Astrocyte (in vitro differentiated cells and primary cell): Measurements from ENCODE around the gene TMEM14B. TPM values are rescaled to one million over a fixed set of nuclear protein-coding genes. Genes with fewer than 3 reads are reported as not detected.
"Not testable (repeated sequence)": the region's sequence is repeated elsewhere in the genome, so short reads cannot be mapped to it uniquely, and the experiment has no call there.

Experiments used
- DNase-seq: peaks from one replicate; pipeline ENCODE4 v3.0.0-alpha.2; 2010; ENCODE audit warnings: low read depth
- FAIRE-seq: peaks from 2 replicates; lab custom pipeline; 2011; peaks lifted over from hg19 to GRCh38; lab: Jason Lieb, UNC
- H2AFZ ChIP-seq: 2 replicates; pipeline ENCODE4 v1.6.0; 2012; ENCODE audit warnings: low read depth, low read length, inconsistent platforms
- H3K27ac ChIP-seq: 2 replicates; pipeline ENCODE4 v1.5.1; 2011; ENCODE audit warnings: low read depth, low read length, inconsistent platforms
- H3K27me3 ChIP-seq: 2 replicates; pipeline ENCODE4 v1.6.0; 2011; ENCODE audit warnings: low read length, inconsistent platforms; ENCODE audit not compliant: insufficient read depth
- H3K36me3 ChIP-seq: 2 replicates; pipeline ENCODE4 v1.5.1; 2011; ENCODE audit warnings: low read length, inconsistent platforms; ENCODE audit not compliant: insufficient read depth
- H3K4me1 ChIP-seq: 2 replicates; pipeline ENCODE4 v1.5.1; 2011; ENCODE audit warnings: low read length, inconsistent platforms; ENCODE audit not compliant: insufficient read depth
- H3K4me2 ChIP-seq: 2 replicates; pipeline ENCODE4 v1.6.0; 2012; ENCODE audit warnings: low read length, inconsistent platforms
- H3K4me3 ChIP-seq: 2 replicates; pipeline ENCODE4 v1.5.1; 2011; ENCODE audit warnings: low read depth, mild to moderate bottlenecking, low read length, inconsistent platforms; ENCODE audit not compliant: insufficient read depth
- H3K79me2 ChIP-seq: 2 replicates; pipeline ENCODE4 v1.6.0; 2012; ENCODE audit warnings: mild to moderate bottlenecking, low read length, inconsistent platforms; ENCODE audit not compliant: insufficient read depth
- H3K9ac ChIP-seq: 2 replicates; pipeline ENCODE4 v1.6.0; 2012; ENCODE audit warnings: mild to moderate bottlenecking, low read length, inconsistent platforms
- H3K9me3 ChIP-seq: 2 replicates; pipeline ENCODE4 v1.5.1; 2012; ENCODE audit warnings: low read depth, mild to moderate bottlenecking, low read length, inconsistent platforms; ENCODE audit not compliant: insufficient read depth
- H4K20me1 ChIP-seq: 2 replicates; pipeline ENCODE4 v1.6.0; 2012; ENCODE audit warnings: low read length, inconsistent platforms; ENCODE audit not compliant: insufficient read depth
- H3K27ac Mint-ChIP-seq: one replicate; pipeline ENCODE4 v1.8.0; 2021; ENCODE audit warnings: mild to moderate bottlenecking, mixed read lengths; ENCODE audit not compliant: unreplicated experiment
- H3K27me3 Mint-ChIP-seq: one replicate; pipeline ENCODE4 v1.8.0; 2021; ENCODE audit warnings: low read depth, mixed read lengths; ENCODE audit not compliant: unreplicated experiment
- H3K36me3 Mint-ChIP-seq: one replicate; pipeline ENCODE4 v1.8.0; 2021; ENCODE audit warnings: low read depth, mixed read lengths; ENCODE audit not compliant: unreplicated experiment
- H3K4me1 Mint-ChIP-seq: one replicate; pipeline ENCODE4 v1.8.0; 2021; ENCODE audit warnings: low read depth, mixed read lengths; ENCODE audit not compliant: unreplicated experiment
- H3K4me3 Mint-ChIP-seq: one replicate; pipeline ENCODE4 v1.8.0; 2021; ENCODE audit warnings: mild to moderate bottlenecking, moderate library complexity, mixed read lengths; ENCODE audit not compliant: unreplicated experiment
- H3K9me3 Mint-ChIP-seq: one replicate; pipeline ENCODE4 v1.8.0; 2021; ENCODE audit warnings: mild to moderate bottlenecking, mixed read lengths; ENCODE audit not compliant: unreplicated experiment
- CTCF ChIP-seq: IDR thresholded peaks from 2 replicates; pipeline ENCODE4 v1.5.1; 2011; ENCODE audit warnings: low read depth, mild to moderate bottlenecking, inconsistent platforms, low read length, moderate library complexity; ENCODE audit not compliant: insufficient read depth
- EZH2 ChIP-seq: IDR thresholded peaks from 2 replicates; pipeline ENCODE4 v1.6.1; 2012; ENCODE audit warnings: mild to moderate bottlenecking, low read length, inconsistent platforms; ENCODE audit not compliant: insufficient read depth
- total RNA-seq: library from RNA; stranded (reverse); gene quantifications from 2 replicates; pipeline ENCODE4 v1.2.1, GENCODE V29; 2021

The TMEM14B gene
- total RNA-seq, 1 donor from 2014 or later, result 52.8 TPM

DNA sequence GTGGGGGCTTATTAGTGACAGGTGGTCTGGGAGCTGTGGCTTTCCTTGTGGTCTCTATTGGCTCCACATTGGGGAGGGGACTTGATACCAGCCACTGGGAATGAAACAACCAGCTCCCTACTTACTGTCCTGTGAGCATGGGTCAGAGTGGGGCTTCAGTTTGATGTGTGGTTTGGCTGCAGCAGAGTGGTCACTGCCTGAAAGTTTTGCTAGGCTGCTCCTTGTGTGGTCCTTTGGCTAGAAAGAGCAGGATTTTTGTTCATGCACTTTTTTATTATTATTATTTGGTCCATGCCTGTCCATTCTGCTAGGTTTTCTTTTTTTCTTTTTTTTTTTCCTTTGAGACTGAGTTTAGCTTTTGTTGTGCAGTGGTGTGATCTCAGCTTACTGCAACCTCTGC lies 7.5 kb upstream of the TMEM14B start:
- Histone ChIP-seq H3K79me2 (no peaks in the 10 kb centered on the region), H2AFZ (no peak overlapping the region), H3K9me3 (no peaks in the 10 kb centered on the region), H3K4me2 (no peak overlapping the region), H3K36me3 (no peaks in the 10 kb centered on the region), H3K27ac (no peak overlapping the region), H3K27me3 (no peaks in the 10 kb centered on the region), H3K4me3 (no peak overlapping the region), H3K9ac (no peak overlapping the region), H3K4me1 (peaks cover 5% of the 10 kb centered on the region), H4K20me1 (no peaks in the 10 kb centered on the region)
- FAIRE-seq, result no peak
- Mint-ChIP-seq H3K4me1 (peaks cover 5% of the 10 kb centered on the region), H3K27me3 (no peaks in the 10 kb centered on the region), H3K9me3 (no peaks in the 10 kb centered on the region), H3K36me3 (peaks cover 16% of the 10 kb centered on the region), H3K27ac (no peak overlapping the region), H3K4me3 (no peak overlapping the region)
- TF ChIP-seq EZH2 (no peak), CTCF (no peak)
- no peak for DNase-seq

GRCh38 chr6:10741643-10742042 lies 6.0 kb upstream of the TMEM14B start:
- not testable (repeated sequence) for H3K9me3 ChIP-seq, H3K9ac ChIP-seq, H3K4me1 Mint-ChIP-seq, H3K4me1 ChIP-seq, DNase-seq, H2AFZ ChIP-seq, H3K27ac ChIP-seq, FAIRE-seq, H3K9me3 Mint-ChIP-seq, H3K36me3 ChIP-seq, H3K27me3 ChIP-seq, H3K27me3 Mint-ChIP-seq, H4K20me1 ChIP-seq, H3K27ac Mint-ChIP-seq, H3K4me3 Mint-ChIP-seq, H3K79me2 ChIP-seq, H3K4me3 ChIP-seq, H3K4me2 ChIP-seq
- peaks cover 16% of the 10 kb centered on the region for H3K36me3 Mint-ChIP-seq

GRCh38 chr6:10742251-10742650 lies 5.4 kb upstream of the TMEM14B start:
- DNase-seq, result no peak
- no peak overlapping the region for H3K9ac ChIP-seq
- no peak overlapping the region for H3K27ac ChIP-seq
- Mint-ChIP-seq H3K27ac (no peak overlapping the region), H3K36me3 (peaks cover 16% of the 10 kb centered on the region), H3K4me3 (no peak overlapping the region), H3K4me1 (no peaks in the 10 kb centered on the region), H3K9me3 (no peaks in the 10 kb centered on the region), H3K27me3 (no peaks in the 10 kb centered on the region)
- no peaks in the 10 kb centered on the region for H3K79me2 ChIP-seq
- no peak for FAIRE-seq
- no peak overlapping the region for H3K4me3 ChIP-seq
- H2AFZ ChIP-seq, result no peak overlapping the region
- TF ChIP-seq EZH2 (no peak), CTCF (no peak)
- H4K20me1 ChIP-seq, result no peaks in the 10 kb centered on the region
- no peak overlapping the region for H3K4me2 ChIP-seq
- H3K36me3 ChIP-seq, result no peaks in the 10 kb centered on the region
- H3K9me3 ChIP-seq, result no peaks in the 10 kb centered on the region
- no peaks in the 10 kb centered on the region for H3K27me3 ChIP-seq
- H3K4me1 ChIP-seq, result peaks cover 5% of the 10 kb centered on the region
